Ascending aorta (tissue), 2 donors: ENCODE measurements around the gene IDS. TPM values are rescaled to one million over a fixed set of nuclear protein-coding genes. Genes with fewer than 3 reads are reported as not detected.
A peak's percentile ranks its signal among the peaks of the same experiment; 100 is the strongest.
"Not testable (repeated sequence)": the region's sequence is repeated elsewhere in the genome, so short reads cannot be mapped to it uniquely, and the experiment has no call there.

ENCODE experiments used
- DNase-seq, 2 donors: peaks; one replicate each; pipeline ENCODE4 v3.0.0-alpha.2; 2019; ENCODE audit warnings: low spot score in 2 of 2
- H3K27ac ChIP-seq, 2 donors: fragments of 200-600 bp; sonication (generic); one replicate each; pipeline ENCODE4 v1.5.1; 2016 to 2017; ENCODE audit warnings: mild to moderate bottlenecking in 1 of 2
- H3K27me3 ChIP-seq: fragments of 200-600 bp; sonication (generic); one replicate; pipeline ENCODE4 v1.5.1; 2017
- H3K36me3 ChIP-seq, 2 donors: fragments of 200-600 bp; sonication (generic); one replicate each; pipeline ENCODE4 v1.5.1; 2016
- H3K4me1 ChIP-seq, 2 donors: fragments of 200-600 bp; sonication (generic); one replicate each; pipeline ENCODE4 v1.5.1; 2016 to 2017; ENCODE audit warnings: mild to moderate bottlenecking in 1 of 2
- H3K4me3 ChIP-seq, 2 donors: fragments of 200-600 bp; sonication (generic); one replicate each; pipeline ENCODE4 v1.5.1; 2016 to 2017; ENCODE audit warnings: mild to moderate bottlenecking in 1 of 2
- H3K9me3 ChIP-seq, 2 donors: fragments of 200-600 bp; sonication (generic); one replicate each; pipeline ENCODE4 v1.5.1; 2016
- intact Hi-C: fragments of 100-400 bp; cut with DNase I; formaldehyde crosslinking; loops from one replicate; pipeline ENCODE4 v1.15.1; 2023
- total RNA-seq: library from RNA; depleted of rRNA; stranded (reverse); fragments of >200 nt; gene quantifications from one replicate; pipeline ENCODE4 v1.1.0, GENCODE V29; 2016
- TF ChIP-seq, protein P1 (sequence below), 3 experiments: fragments of 200-600 bp in 2 of 3; fragments of 450-650 bp in 1 of 3; sonication (generic) in 2 of 3; IDR thresholded peaks; one replicate each; pipeline ENCODE4 v1.5.1; 2016 to 2019; ENCODE audit warnings: antibody characterized with exemption in 3 of 3, mild to moderate bottlenecking in 1 of 3, moderate library complexity in 1 of 3

IDS gene, protein sequence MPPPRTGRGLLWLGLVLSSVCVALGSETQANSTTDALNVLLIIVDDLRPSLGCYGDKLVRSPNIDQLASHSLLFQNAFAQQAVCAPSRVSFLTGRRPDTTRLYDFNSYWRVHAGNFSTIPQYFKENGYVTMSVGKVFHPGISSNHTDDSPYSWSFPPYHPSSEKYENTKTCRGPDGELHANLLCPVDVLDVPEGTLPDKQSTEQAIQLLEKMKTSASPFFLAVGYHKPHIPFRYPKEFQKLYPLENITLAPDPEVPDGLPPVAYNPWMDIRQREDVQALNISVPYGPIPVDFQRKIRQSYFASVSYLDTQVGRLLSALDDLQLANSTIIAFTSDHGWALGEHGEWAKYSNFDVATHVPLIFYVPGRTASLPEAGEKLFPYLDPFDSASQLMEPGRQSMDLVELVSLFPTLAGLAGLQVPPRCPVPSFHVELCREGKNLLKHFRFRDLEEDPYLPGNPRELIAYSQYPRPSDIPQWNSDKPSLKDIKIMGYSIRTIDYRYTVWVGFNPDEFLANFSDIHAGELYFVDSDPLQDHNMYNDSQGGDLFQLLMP
- total RNA-seq = 82.7 TPM

DNA sequence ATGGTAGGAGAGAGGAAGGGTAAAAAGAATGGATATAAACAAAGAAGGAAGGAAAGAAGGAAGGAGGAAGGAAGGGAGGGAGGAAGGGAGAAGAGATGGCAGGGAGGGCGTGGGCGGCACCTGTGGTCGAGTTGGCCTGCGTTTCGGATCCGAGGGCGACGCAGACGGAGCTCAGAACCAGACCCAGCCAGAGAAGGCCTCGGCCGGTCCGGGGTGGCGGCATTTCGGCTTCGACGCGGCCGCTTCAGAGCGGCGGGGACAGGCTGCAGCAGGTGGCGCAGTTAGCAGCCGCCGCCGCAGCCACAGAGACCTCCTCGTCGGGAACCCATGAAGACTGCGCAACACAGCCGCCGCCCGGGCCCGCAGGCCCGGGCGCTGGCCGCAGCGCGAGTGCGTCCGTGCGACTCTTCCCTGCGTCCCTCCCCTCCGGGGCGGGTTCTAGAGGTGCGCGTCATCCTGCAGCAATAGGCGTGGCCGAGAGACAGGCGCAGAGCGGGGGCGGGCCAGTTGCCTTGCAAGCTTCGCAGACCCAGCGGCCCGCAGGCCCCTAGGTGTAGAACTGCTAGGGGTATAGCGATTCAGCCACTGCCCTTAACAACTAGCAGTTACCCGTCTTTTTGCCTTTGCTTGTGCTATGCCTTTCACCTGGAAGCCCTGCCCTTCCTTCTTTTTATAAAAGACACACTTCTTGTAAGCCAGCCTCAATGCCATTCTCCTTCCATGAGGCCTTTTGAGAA is at the start of gene IDS:
Gene IDS (minus strand): TSS at position 392 of the 737 bp plus-strand sequence. CDS start 169 bp downstream, at position 223.
- Histone ChIP-seq H3K4me3 (peak within 1 kb of the TSS; percentile 61 to 63), H3K9me3 (no peaks in the 10 kb centered on the region), H3K4me1 (no peaks in the 10 kb centered on the region), H3K27ac (peak within 1 kb of the TSS; percentile 73 to 89), H3K27me3 (no peaks in the 10 kb centered on the region), H3K36me3 (peaks cover 11 to 16% of the 10 kb centered on the region in 2 donors)
- intact Hi-C loops = loop anchor here (2.0 to 10.0 kb wide), 3 partner anchors 36 to 860 kb away; partner anchors contain the start of genes EOLA1, MAMLD1 and TMEM185A
- peak; percentile 61 to 92 for DNase-seq
- TF ChIP-seq, protein P1, sequence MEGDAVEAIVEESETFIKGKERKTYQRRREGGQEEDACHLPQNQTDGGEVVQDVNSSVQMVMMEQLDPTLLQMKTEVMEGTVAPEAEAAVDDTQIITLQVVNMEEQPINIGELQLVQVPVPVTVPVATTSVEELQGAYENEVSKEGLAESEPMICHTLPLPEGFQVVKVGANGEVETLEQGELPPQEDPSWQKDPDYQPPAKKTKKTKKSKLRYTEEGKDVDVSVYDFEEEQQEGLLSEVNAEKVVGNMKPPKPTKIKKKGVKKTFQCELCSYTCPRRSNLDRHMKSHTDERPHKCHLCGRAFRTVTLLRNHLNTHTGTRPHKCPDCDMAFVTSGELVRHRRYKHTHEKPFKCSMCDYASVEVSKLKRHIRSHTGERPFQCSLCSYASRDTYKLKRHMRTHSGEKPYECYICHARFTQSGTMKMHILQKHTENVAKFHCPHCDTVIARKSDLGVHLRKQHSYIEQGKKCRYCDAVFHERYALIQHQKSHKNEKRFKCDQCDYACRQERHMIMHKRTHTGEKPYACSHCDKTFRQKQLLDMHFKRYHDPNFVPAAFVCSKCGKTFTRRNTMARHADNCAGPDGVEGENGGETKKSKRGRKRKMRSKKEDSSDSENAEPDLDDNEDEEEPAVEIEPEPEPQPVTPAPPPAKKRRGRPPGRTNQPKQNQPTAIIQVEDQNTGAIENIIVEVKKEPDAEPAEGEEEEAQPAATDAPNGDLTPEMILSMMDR (IDR thresholded peaks at IDR 0.05) = no peak

DNA sequence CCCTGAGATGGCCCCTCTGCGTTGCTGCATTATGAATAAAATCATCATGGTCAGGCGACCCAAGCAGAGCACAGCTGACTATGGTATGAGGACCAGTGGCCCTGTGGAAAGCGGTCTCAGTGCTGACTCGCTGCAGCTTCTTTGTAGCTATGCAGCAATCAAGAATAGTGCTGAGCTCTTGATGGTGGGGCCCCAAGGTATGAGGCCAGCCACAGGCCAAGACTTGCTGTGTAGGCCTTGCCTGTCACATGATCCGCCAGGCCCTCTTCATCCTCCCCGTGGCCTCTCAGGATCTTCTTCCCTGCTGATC is 46.8 kb upstream of the IDS start:
- DNase-seq, intact Hi-C loops, H3K36me3 ChIP-seq, H3K9me3 ChIP-seq, H3K4me1 ChIP-seq, H3K27me3 ChIP-seq, H3K27ac ChIP-seq, H3K4me3 ChIP-seq: not testable (repeated sequence)

DNA sequence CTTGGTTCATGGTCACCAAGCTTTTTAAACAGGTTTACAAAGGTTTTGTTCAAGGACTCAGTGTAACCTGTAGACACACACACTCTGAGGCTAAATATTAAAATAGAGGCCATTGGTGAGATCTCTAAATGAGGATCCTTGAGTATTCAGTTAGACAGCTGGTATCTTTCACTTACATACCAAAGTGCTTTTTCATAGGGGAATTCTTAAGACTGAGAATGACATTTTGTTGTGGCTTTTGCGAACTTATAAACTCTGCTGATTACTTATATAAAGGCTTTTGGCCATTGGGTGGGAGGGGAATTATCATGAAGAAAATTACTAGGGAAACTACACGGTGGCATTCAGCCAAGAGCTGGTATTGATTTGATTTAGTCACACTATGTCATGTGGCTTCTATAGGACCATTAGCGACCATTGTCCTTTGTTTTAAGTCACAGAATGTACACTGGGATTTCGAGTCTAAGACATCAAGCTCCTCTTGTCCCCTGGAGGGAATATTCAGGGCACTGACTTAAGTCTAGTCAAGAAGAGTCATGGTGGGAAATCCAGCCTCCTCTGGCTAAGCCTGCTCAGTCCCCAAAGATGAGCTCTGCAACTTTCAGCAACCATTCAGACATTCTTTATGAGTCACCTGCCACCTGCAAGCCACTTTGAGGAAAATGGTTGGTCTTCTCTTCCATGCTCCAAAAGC is 46.3 kb upstream of the IDS start:
- H3K4me3 ChIP-seq, H3K9me3 ChIP-seq, H3K27me3 ChIP-seq, H3K36me3 ChIP-seq, intact Hi-C loops, H3K4me1 ChIP-seq, H3K27ac ChIP-seq, DNase-seq: not testable (repeated sequence)

DNA sequence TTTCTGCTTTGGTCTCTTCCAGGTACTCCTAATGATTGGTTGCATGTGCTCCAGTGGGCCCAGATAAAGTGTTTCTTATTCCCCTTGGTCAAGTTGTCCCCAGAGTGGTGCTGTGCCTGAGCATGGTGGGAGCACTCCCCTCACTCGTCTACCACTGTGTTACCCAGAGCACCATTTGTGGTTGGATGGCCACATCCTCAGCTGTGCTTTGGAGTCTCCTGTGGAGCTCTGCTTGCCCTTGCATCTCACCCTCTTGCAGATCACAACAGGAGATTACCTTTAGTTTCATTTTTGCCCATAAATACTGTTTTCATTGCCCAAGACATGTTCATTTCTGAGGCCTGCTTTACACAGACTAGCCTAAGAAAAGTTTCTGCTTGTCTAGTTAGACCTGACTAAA is 45.3 kb upstream of the IDS start:
- H3K27ac ChIP-seq, H3K4me1 ChIP-seq, H3K36me3 ChIP-seq, H3K4me3 ChIP-seq, intact Hi-C loops, H3K27me3 ChIP-seq, DNase-seq, H3K9me3 ChIP-seq: not testable (repeated sequence)

DNA sequence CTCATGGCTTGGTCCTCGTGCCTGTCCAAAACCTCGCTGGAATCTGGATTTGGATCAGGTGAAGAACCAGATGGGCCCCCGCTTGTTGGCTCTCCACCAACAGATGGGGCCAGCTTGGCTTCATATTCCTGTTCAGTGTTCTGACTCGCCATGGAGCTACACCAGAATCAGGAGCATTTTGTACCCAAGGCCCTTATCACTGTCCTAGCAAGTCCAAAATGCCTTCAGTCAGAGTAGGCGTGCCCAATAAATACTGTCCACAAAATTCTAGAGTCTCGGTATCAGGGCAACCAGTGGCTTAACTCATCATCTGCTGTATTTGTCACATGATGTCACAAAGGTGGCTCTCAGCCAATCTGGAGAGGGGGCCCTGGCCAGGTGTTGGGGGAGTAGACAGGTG is 44.6 kb upstream of the IDS start, which contains the start of gene HSFX3:
Gene HSFX3 (minus strand): TSS at position 224 of the 400 bp plus-strand sequence. CDS start 72 bp downstream, at position 152.
- H3K4me3 ChIP-seq, H3K4me1 ChIP-seq, H3K27me3 ChIP-seq, H3K9me3 ChIP-seq, intact Hi-C loops, H3K36me3 ChIP-seq, DNase-seq, H3K27ac ChIP-seq: not testable (repeated sequence)

DNA sequence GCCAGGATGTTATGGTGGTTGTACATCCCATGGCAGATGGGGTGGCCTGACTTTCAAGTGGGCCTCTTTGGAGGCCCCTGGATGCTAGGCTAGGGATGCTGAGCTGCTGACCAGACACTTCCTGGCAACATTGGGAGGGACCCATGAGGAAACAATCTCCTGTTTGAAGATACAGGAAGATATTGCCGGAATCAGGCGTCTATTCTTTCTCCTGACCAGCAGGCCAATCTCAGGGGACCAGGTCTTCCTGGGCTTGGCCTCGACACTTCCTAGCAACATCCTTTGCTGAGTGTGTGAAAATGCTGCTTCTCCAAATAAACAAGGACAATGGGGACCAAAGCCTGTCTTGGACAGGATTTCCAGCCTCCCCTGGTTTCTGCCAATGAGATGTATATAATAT is 42.7 kb upstream of the IDS start:
- H3K4me1 ChIP-seq, H3K36me3 ChIP-seq, H3K27ac ChIP-seq, H3K27me3 ChIP-seq, intact Hi-C loops, H3K4me3 ChIP-seq, DNase-seq, H3K9me3 ChIP-seq: not testable (repeated sequence)

DNA sequence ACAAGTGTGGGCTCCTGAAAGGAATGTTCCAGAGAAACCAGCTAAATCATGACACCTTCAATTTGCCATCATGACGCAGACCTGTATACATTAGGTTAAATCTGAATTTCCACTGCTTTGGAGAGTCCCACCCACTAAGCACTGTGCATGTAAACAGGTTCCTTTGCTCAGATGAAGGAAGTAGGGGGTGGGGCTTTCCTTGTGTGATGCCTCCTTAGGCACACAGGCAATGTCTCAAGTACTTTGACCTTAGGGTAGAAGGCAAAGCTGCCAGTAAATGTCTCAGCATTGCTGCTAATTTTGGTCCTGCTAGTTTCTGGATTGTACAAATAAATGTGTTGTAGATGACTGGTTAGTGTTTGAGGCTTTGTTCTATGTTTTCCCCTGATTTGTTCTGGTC is 41.9 kb upstream of the IDS start:
- H3K4me3 ChIP-seq, H3K36me3 ChIP-seq, DNase-seq, intact Hi-C loops, H3K4me1 ChIP-seq, H3K9me3 ChIP-seq, H3K27me3 ChIP-seq, H3K27ac ChIP-seq: not testable (repeated sequence)

DNA sequence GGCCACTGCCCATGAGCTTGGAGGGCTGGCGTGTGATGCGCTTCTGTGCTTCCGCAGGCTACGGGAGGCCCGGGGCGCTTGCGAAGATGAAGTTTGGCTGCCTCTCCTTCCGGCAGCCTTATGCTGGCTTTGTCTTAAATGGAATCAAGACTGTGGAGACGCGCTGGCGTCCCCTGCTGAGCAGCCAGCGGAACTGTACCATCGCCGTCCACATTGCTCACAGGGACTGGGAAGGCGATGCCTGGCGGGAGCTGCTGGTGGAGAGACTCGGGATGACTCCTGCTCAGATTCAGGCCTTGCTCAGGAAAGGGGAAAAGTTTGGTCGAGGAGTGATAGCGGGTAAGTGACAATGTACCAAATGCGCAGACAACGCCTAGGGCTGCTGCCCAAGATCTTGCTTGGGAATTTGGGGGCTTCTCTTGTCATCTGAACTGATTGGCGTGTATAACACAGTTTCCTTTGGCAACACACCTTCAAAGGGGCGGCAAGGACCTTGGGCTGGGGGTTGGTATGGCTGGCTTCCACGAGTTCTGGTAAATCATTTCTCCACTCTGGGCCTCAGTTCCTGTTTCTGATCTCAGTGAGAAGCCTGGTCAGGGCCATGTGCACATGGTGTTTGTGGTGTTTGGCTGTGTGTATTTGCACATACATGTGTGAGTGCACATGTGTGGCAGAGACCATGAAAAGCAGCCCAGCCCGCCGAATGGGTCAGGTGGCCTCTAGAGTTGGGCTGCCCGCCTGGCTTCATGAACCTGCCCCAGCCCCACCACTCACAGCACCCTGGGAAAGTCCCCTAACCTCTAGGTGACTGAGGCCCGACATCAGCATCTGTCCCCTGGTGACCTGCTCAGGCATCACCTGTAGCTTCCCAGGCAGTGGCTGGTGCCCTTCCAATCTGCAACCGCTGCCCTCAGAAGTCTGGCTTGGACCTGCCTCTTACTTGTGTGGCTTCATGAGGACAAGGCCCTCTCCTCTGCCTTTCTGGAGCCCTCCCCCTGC is 40.7 kb upstream of the IDS start:
- H3K9me3 ChIP-seq, DNase-seq, H3K36me3 ChIP-seq, H3K4me3 ChIP-seq, intact Hi-C loops, H3K27ac ChIP-seq, H3K27me3 ChIP-seq, H3K4me1 ChIP-seq: not testable (repeated sequence)
